ENCODE data around the gene HOXC10. TPM values are rescaled to one million over a fixed set of nuclear protein-coding genes. Genes with fewer than 3 reads are reported as not detected.
A peak's percentile ranks its signal among the peaks of the same experiment; 100 is the strongest.

HOXC10 gene
- total and polyA plus RNA-seq, 10 of the 15 experiments (the other 5 are each of a cell fraction or from before 2014, with no cell fraction given), result 0.59 TPM; not detected in 9

- intact Hi-C loops (cut with micrococcal nuclease; ENCODE audit: unreplicated experiment), result no loop called here
- ChIA-PET RAD21 (ENCODE audit: unreplicated experiment) (interaction anchor here (2.1 kb wide), 2 partner anchors 37 to 176 kb away, joined by 10 to 15 read pairs; partner anchors contain the start of gene HOXC4), SMC1A (ENCODE audit: uncharacterized antibody, unreplicated experiment) (interaction anchor here (1.0 to 2.5 kb wide), 4 partner anchors 9 to 174 kb away, joined by 6 to 22 read pairs (median 12); partner anchors contain the start of genes HOXC4, HOXC5 and SMUG1), POLR2A (interaction anchor here (0.6 to 1.5 kb wide), 2 partner anchors 9 to 38 kb away, joined by 4 to 5 read pairs; partner anchors contain the start of gene HOXC4), CTCF (interaction anchor here (0.7 to 3.8 kb wide), 10 partner anchors 8 to 364 kb away, joined by 3 to 27 read pairs (median 16); partner anchors contain the start of genes HOXC10, HOXC5, HOXC6 and HOXC8)
- Histone ChIP-seq H3K79me2 (ENCODE audit: control insufficient read depth, insufficient read depth, low read length) (no peaks in the 10 kb centered on the region), H3K27ac (ENCODE audit: control insufficient read depth, insufficient read depth) (no peak overlapping the region), H3K4me3 (no peak overlapping the region), H3K9ac (ENCODE audit: control insufficient read depth, insufficient read depth, low read length) (no peak overlapping the region), H3K4me1 (ENCODE audit: control insufficient read depth, insufficient read depth, low read length) (peaks cover 13% of the 10 kb centered on the region), H4K20me1 (ENCODE audit: control insufficient read depth, insufficient read depth) (no peaks in the 10 kb centered on the region; the same call in 1 of the 2 replicates), H2AFZ (ENCODE audit: control insufficient read depth, low read depth, low read length) (no peak overlapping the region), H3K9me3 (replicated peaks; ENCODE audit: control insufficient read depth, insufficient read depth, low read length) (no peaks in the 10 kb centered on the region), H3K27me3 (replicated peaks in 1 of 2; ENCODE audit: control insufficient read depth in 2 of 2, insufficient read depth in 2 of 2, low read length in 1 of 2) (peaks cover 12 to 28% of the 10 kb centered on the region in 2 experiments), H3K4me2 (ENCODE audit: control insufficient read depth, insufficient read depth) (0 out of 2 replicates have a peak overlapping the region, but pooled peaks have one; percentile 17), H3K36me3 (ENCODE audit: control insufficient read depth in 2 of 2, insufficient read depth in 2 of 2, low read length in 1 of 2) (no peaks in the 10 kb centered on the region)
- BruUV-seq (replicated peaks), result no TSS peak
- no peak for FAIRE-seq
- in situ Hi-C loops (cut with MboI), result no loop called here
- DNase-seq (ENCODE audit: low read depth, low spot score), result no peak
- WGBS (ENCODE audit: insufficient coverage, insufficient replicate concordance, low lambda C conversion rate, missing lambda C conversion rate), result 25% methylated on average over 3 of the region's 3 CpGs
- no peak for ATAC-seq
- TF ChIP-seq TCF3 (IDR thresholded peaks at IDR 0.05; ENCODE audit: borderline replicate concordance, insufficient read depth, low read depth, low read length), result no peak
- no peak for TF ChIP-seq GATAD2B (conservative IDR thresholded peaks at IDR 0.05; ENCODE audit: low read depth)
- TF ChIP-seq MYC (IDR thresholded peaks at IDR 0.05; ENCODE audit: insufficient read depth, insufficient read length, insufficient replicate concordance, low read length, severe bottlenecking), result no peak
- TF ChIP-seq YY1 (IDR thresholded peaks at IDR 0.05; ENCODE audit: low read depth, low read length), result no peak
- no peak for TF ChIP-seq FOXM1 (IDR thresholded peaks at IDR 0.05; ENCODE audit: low read depth, low read length)
- no peak for TF ChIP-seq HSF1 (IDR thresholded peaks at IDR 0.05; ENCODE audit: low read depth, low read length)
- TF ChIP-seq IKZF2 (IDR thresholded peaks at IDR 0.05), result no peak
- TF ChIP-seq CREM (IDR thresholded peaks at IDR 0.05; ENCODE audit: low read depth), result no peak
- no peak for TF ChIP-seq ATF2 (IDR thresholded peaks at IDR 0.05; ENCODE audit: low read length)
Measured at GRCh38 chr12:54016051-54016450, 31.1 kb downstream of the HOXC10 start.
